SK-N-SH (cell line): ENCODE data around the gene PROSER2. TPM values are rescaled to one million over a fixed set of nuclear protein-coding genes. Genes with fewer than 3 reads are reported as not detected.

ENCODE experiments used
- CTCF ChIA-PET: fragments of 300-600, 350-600 bp; formaldehyde crosslinking; extraction: SDS; loops from one replicate; lab custom pipeline; 2021; lab: Yijun Ruan, JAX
- POLR2A ChIA-PET: fragments of 350-600 bp; sonication (Branson Sonifier 250); formaldehyde crosslinking; extraction: SDS; loops from one replicate; lab custom pipeline; 2020; ENCODE audit warnings: antibody characterized with exemption, inconsistent platforms; lab: Yijun Ruan, JAX
- DNase-seq: peaks from one replicate; pipeline ENCODE4 v3.0.0; 2012
- H2AFZ ChIP-seq: fragments of 200-600 bp; sonication (generic); 2 replicates; pipeline ENCODE4 v1.8.1; 2016; ENCODE audit warnings: antibody characterized with exemption, mild to moderate bottlenecking, low read depth
- H3F3A ChIP-seq: fragments of 200-600 bp; sonication (generic); replicated peaks from 2 replicates; pipeline ENCODE3; 2016; ENCODE audit warnings: antibody characterized with exemption, mild to moderate bottlenecking; ENCODE audit not compliant: insufficient read depth
- H3K27ac ChIP-seq, 2 experiments: fragments of 200-500 bp in 1 of 2; fragments of 200-600 bp in 1 of 2; sonication (Bioruptor generic) in 1 of 2; sonication (generic), shearing (Covaris generic) in 1 of 2; 2 replicates each; pipeline versions ENCODE4 v1.5.1 to v1.6.1; 2014 to 2016; ENCODE audit warnings: low read depth in 2 of 2, inconsistent platforms in 1 of 2, low read length in 1 of 2, mild to moderate bottlenecking in 1 of 2, mixed read lengths in 1 of 2
- H3K27me3 ChIP-seq: fragments of 200-600 bp; sonication (generic), shearing (Covaris generic); 2 replicates; pipeline ENCODE4 v1.6.1; 2016; ENCODE audit warnings: mixed run types; ENCODE audit not compliant: insufficient read depth
- H3K36me3 ChIP-seq, 2 experiments: fragments of 200-500 bp in 1 of 2; fragments of 200-600 bp in 1 of 2; sonication (Bioruptor generic) in 1 of 2; sonication (generic) in 1 of 2; replicated peaks in 1 of 2; 2 replicates each; pipeline versions ENCODE3 to v1.5.1; 2014 to 2016; ENCODE audit warnings: low read length in 1 of 2, mild to moderate bottlenecking in 1 of 2; ENCODE audit not compliant: insufficient read depth in 2 of 2, control insufficient read depth in 1 of 2
- H3K4me1 ChIP-seq, 2 experiments: fragments of 200-500 bp in 1 of 2; fragments of 200-600 bp in 1 of 2; sonication (Bioruptor generic) in 1 of 2; sonication (generic), shearing (Covaris generic) in 1 of 2; 2 replicates each; pipeline versions ENCODE4 v1.5.1 to v1.6.1; 2014 to 2016; ENCODE audit warnings: low read depth in 1 of 2, low read length in 1 of 2, mixed run types in 1 of 2; ENCODE audit not compliant: insufficient read depth in 2 of 2, control insufficient read depth in 1 of 2
- H3K4me2 ChIP-seq: fragments of 200-600 bp; sonication (generic), shearing (Covaris generic); 2 replicates; pipeline ENCODE4 v1.6.1; 2017; ENCODE audit warnings: mixed run types
- H3K4me3 ChIP-seq, 2 experiments: fragments of 200-500 bp in 1 of 2; fragments of 200-600 bp in 1 of 2; sonication (Bioruptor generic) in 1 of 2; sonication (generic), shearing (Covaris generic) in 1 of 2; 2 replicates each; pipeline versions ENCODE4 v1.5.1 to v1.8.1; 2014 to 2016; ENCODE audit warnings: low read depth in 2 of 2, inconsistent platforms in 1 of 2, low read length in 1 of 2, mild to moderate bottlenecking in 1 of 2, mixed read lengths in 1 of 2, moderate library complexity in 1 of 2
- H3K79me2 ChIP-seq: fragments of 200-600 bp; sonication (generic); 2 replicates; pipeline ENCODE4 v1.8.1; 2017; ENCODE audit warnings: mild to moderate bottlenecking; ENCODE audit not compliant: insufficient read depth
- H3K9ac ChIP-seq: fragments of 200-600 bp; sonication (generic); 2 replicates; pipeline ENCODE4 v1.6.1; 2017; ENCODE audit warnings: mixed run types
- H3K9me2 ChIP-seq: fragments of 200-600 bp; sonication (generic); 2 replicates; pipeline ENCODE4 v1.6.1; 2017; ENCODE audit warnings: mixed run types
- H3K9me3 ChIP-seq: fragments of 200-600 bp; sonication (generic); 2 replicates; pipeline ENCODE4 v1.6.1; 2017; ENCODE audit warnings: mixed run types, mild to moderate bottlenecking, moderate library complexity
- H4K20me1 ChIP-seq: fragments of 200-600 bp; sonication (generic); 2 replicates; pipeline ENCODE4 v1.6.1; 2017; ENCODE audit warnings: mild to moderate bottlenecking, mixed run types; ENCODE audit not compliant: insufficient read depth
- CHD2 ChIP-seq: fragments of 150-350 bp; IDR thresholded peaks from 2 replicates; pipeline ENCODE4 v1.6.1; 2018; ENCODE audit warnings: low read length; ENCODE audit not compliant: partially characterized antibody
- ELF1 ChIP-seq: IDR thresholded peaks from 2 replicates; pipeline ENCODE4 v1.4.0; 2012
- EZH2phosphoT487 ChIP-seq: fragments of 200-600 bp; sonication (generic); IDR thresholded peaks from 2 replicates; pipeline ENCODE4 v1.6.1; 2017; ENCODE audit warnings: low read depth, mixed run types, mild to moderate bottlenecking, antibody characterized with exemption, moderate library complexity, borderline replicate concordance
- FOXJ3 ChIP-seq: sonication (generic); formaldehyde crosslinking; IDR thresholded peaks from 2 replicates; pipeline ENCODE4 v1.5.1; 2020; ENCODE audit warnings: mild to moderate bottlenecking, missing genetic modification reagents
- FOXM1 ChIP-seq: IDR thresholded peaks from 2 replicates; pipeline ENCODE4 v1.4.0; 2012; ENCODE audit warnings: low read depth, mild to moderate bottlenecking
- GABPA ChIP-seq: IDR thresholded peaks from 2 replicates; pipeline ENCODE4 v1.4.0; 2012; ENCODE audit warnings: low read depth, mild to moderate bottlenecking
- GATA2 ChIP-seq: sonication (generic); formaldehyde crosslinking; IDR thresholded peaks from 2 replicates; pipeline ENCODE4 v1.5.0; 2020; ENCODE audit warnings: mild to moderate bottlenecking, missing genetic modification reagents
- MAX ChIP-seq: IDR thresholded peaks from 2 replicates; pipeline ENCODE4 v1.4.0; 2012; ENCODE audit warnings: low read depth
- MEF2A ChIP-seq: IDR thresholded peaks from 2 replicates; pipeline ENCODE4 v1.4.0; 2012; ENCODE audit warnings: low read depth, borderline replicate concordance
- MXI1 ChIP-seq: IDR thresholded peaks from 2 replicates; pipeline ENCODE4 v1.6.1; 2012; ENCODE audit warnings: mild to moderate bottlenecking, low read depth, low read length, improper control_type of control experiment
- NRF1 ChIP-seq: IDR thresholded peaks from 2 replicates; pipeline ENCODE4 v1.6.1; 2012; ENCODE audit warnings: low read depth, mild to moderate bottlenecking, low read length
- POLR2AphosphoS5 ChIP-seq: IDR thresholded peaks from 2 replicates; pipeline ENCODE4 v1.6.1; 2012; ENCODE audit warnings: low read depth, low read length
- RAD21 ChIP-seq: IDR thresholded peaks from 2 replicates; pipeline ENCODE4 v1.6.1; 2012; ENCODE audit warnings: mild to moderate bottlenecking, low read length
- RCOR1 ChIP-seq: fragments of 150-350 bp; IDR thresholded peaks from 2 replicates; pipeline ENCODE4 v1.6.1; 2017; ENCODE audit warnings: antibody characterized with exemption, low read length
- REST ChIP-seq: IDR thresholded peaks from 2 replicates; pipeline ENCODE4 v1.6.1; 2012; ENCODE audit warnings: mild to moderate bottlenecking, low read depth, low read length, moderate library complexity
- RFX5 ChIP-seq: IDR thresholded peaks from 2 replicates; pipeline ENCODE4 v1.6.1; 2012; ENCODE audit warnings: mild to moderate bottlenecking, improper control_type of control experiment, low read length
- RXRA ChIP-seq: IDR thresholded peaks from 2 replicates; pipeline ENCODE4 v1.4.0; 2012; ENCODE audit warnings: low read depth, mild to moderate bottlenecking, borderline replicate concordance
- TAF1 ChIP-seq: IDR thresholded peaks from 2 replicates; pipeline ENCODE4 v1.6.1; 2012; ENCODE audit warnings: low read depth, mild to moderate bottlenecking, low read length, moderate library complexity, borderline replicate concordance
- TEAD4 ChIP-seq: IDR thresholded peaks from 2 replicates; pipeline ENCODE4 v1.4.0; 2012; ENCODE audit warnings: mild to moderate bottlenecking, borderline replicate concordance; ENCODE audit not compliant: insufficient read depth
- USF1 ChIP-seq: IDR thresholded peaks from 2 replicates; pipeline ENCODE4 v1.4.0; 2012; ENCODE audit warnings: low read depth, borderline replicate concordance
- WGBS: methylation state at CpG from one replicate; pipeline ENCODE4 v1.1.6; 2017; ENCODE audit warnings: low lambda C conversion rate; 5-methylcytosine and 5-hydroxymethylcytosine counted together
- polyA plus RNA-seq, 3 experiments: library from polyadenylated mRNA; depleted of rRNA; stranded (reverse); fragments of >200 nt; gene quantifications; 2 replicates each; pipeline ENCODE4 v1.2.3, GENCODE V29; 2012

The PROSER2 gene
- polyA plus RNA-seq, 1 of the 3 experiments (the other 2 are of a cell fraction): 0.95 TPM

DNA sequence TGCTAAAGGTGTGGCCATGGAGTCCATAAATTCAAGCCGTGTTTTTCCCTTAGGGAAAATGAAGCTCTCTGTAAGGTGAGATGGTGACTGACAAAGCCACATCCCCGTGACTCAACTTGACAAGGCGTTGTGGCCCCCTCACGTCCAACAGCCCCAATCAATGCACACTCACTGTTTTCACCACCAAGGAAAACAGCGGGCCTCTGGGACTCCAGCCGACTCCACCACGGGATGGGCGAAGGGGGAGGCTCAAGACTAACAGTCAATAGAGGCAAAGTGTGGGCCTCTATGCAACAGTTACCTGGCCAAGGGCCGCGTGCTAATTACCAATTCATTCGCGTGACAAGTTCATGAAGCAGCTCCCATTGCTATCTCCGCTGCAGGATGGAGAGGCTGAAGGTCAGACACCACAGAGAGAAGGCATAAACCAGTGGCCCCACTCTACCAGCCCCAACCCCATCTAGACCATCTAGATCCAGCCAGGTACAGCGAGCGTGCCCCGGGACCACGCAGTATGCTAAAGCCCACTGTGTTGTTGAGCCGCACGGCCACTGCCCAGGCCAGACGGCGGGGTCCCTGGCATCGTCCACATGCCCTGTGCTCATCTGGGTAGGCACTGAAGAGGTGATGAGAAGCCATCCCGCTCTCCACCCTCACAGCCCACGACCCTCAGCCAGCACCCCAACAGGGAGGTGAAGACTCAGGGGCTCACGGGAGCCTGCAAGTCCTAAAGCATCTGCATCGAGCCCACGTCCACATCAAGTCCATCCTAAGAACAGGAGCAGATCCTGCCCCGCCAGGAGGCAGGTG, 76.1 kb downstream of the PROSER2 start:
- Histone ChIP-seq H3K27me3 (no peaks in the 10 kb centered on the region), H3K27ac (no peak overlapping the region), H3K79me2 (no peaks in the 10 kb centered on the region), H3K9ac (no peak overlapping the region), H4K20me1 (no peaks in the 10 kb centered on the region), H3K4me3 (no peak overlapping the region), H3K4me2 (no peak overlapping the region), H3F3A (no peaks in the 10 kb centered on the region), H3K9me2 (no peaks in the 10 kb centered on the region), H3K9me3 (no peaks in the 10 kb centered on the region), H2AFZ (no peak overlapping the region), H3K36me3 (no peaks in the 10 kb centered on the region), H3K4me1 (peaks cover 0 to 3% of the 10 kb centered on the region in 2 experiments; a peak in 1 of 4 replicates)
- no peak for DNase-seq
- ChIA-PET CTCF (no interaction called here), POLR2A (no interaction called here)
- WGBS: 90% methylated on average over 26 of the region's 28 CpGs
- TF ChIP-seq RXRA (no peak), MXI1 (no peak), REST (no peak), MEF2A (no peak), TEAD4 (no peak), FOXJ3 (no peak), RAD21 (no peak)

DNA sequence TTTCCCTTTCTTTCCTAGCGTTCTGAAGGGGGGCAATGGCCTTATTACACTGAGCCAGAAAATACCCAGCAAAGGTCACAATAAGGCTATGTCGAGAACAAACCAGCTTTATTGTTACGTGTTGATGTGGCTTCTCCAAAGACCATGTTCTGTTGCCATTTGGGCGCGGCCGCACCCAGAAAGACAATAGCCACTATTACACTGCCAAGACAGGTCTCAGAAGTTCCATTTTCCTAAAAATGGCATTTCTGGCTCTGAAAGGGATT, 77.8 kb downstream of the PROSER2 start:
- ChIA-PET POLR2A (no interaction called here), CTCF (no interaction called here)
- 85% methylated on average over 6 of the region's 6 CpGs for WGBS

More for the DNA sequence above, 77.8 kb downstream of the PROSER2 start:
- Histone ChIP-seq H3K4me3 (no peak overlapping the region), H3K9ac (no peak overlapping the region), H2AFZ (no peak overlapping the region), H3F3A (no peaks in the 10 kb centered on the region), H3K36me3 (no peaks in the 10 kb centered on the region), H3K9me3 (no peaks in the 10 kb centered on the region), H3K27me3 (no peaks in the 10 kb centered on the region), H4K20me1 (no peaks in the 10 kb centered on the region), H3K9me2 (no peaks in the 10 kb centered on the region), H3K27ac (no peak overlapping the region), H3K4me2 (no peak overlapping the region), H3K79me2 (no peaks in the 10 kb centered on the region), H3K4me1 (peaks cover 0 to 3% of the 10 kb centered on the region in 2 experiments; a peak in 1 of 4 replicates)
- TF ChIP-seq FOXM1 (no peak), RCOR1 (no peak), CHD2 (no peak), RFX5 (no peak), TAF1 (no peak), REST (no peak), ELF1 (no peak), GATA2 (CRISPR knock-in tag) (no peak), USF1 (no peak), POLR2AphosphoS5 (no peak), GABPA (no peak), MXI1 (no peak), EZH2phosphoT487 (no peak), MAX (no peak), NRF1 (no peak), RXRA (no peak)
- DNase-seq: no peak
